Activated T-helper 1 cell treated with Interleukin-2 at 50 U/mL for 16 hours (primary cell): ENCODE results near the gene DUOX1.

Experiments
- DNase-seq: peaks from one replicate; pipeline ENCODE4 v3.0.0-alpha.2; 2020; ENCODE audit warnings: low read depth

The DUOX1 gene

DNA sequence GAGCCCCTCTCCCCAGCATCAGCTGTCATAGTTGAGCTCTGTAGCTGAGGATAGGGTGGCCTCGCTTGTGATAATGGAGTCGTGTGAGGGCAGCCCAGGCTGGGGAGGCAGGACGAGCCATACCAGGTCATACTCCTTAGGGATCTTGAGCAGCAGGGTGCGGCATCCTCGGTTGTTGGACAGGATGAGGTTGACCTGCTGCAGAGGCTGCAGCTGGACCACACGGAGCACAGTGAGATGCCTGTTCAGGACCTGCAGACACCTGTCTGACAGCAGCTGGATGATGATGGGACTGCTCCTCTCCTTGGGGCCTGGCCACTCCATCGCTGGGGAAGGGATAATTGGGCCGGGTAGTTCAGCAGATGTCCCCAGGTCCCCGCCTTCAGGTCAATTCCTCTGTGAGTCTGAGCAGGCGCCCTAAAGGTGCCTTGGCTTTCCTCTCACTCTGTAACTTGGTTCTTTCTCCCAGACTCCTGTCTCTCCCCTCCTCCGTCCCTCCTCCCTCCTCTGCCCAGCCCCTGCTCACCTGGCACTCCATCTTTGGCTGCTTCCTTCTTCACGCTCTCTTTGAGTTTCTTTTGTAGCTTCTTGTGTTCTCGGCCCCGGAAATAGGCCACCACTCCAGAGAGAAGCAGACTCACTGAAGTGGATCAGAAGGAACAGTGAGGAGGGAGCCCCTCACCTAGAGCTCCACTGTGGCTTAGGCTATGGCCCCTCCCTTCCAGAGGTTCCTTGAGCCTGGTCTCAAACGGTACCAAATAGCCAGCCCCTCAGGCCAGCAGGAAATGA lies 23.6 kb upstream of the DUOX1 start:
- no peak for DNase-seq

DNA sequence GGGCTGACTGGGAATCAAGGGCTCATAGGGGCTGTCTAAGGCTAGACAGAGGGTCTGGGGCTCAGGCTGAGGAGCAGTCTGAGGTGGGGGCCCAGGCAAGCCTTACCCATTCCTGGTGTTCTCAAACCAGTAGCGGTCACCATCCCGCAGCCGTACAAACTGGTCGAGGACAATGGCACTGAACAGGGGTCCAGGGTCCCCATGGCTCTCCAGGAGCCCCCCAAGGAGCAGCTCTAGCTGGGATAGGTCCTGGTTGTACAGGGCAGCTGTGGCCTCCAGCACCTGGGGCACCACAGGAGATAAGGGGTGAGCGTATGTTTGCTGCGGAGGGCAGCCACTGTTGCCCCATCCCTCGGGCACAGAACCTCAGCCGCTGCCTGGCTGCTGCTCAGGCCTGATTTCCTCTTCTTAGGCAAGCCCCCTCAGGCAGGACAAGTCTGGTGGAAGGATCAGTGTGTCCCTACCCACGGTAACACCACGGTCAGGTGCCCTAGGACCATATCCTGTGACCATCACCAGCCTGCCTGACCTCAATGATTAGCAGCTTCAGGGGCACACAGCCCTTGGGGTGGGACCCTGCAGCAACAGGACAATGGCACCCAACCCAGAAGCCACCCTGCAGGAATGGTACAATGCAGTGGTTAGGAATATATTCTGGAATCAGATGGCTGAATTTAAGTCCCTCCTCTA lies 21.7 kb upstream of the DUOX1 start:
- no peak for DNase-seq

DNA sequence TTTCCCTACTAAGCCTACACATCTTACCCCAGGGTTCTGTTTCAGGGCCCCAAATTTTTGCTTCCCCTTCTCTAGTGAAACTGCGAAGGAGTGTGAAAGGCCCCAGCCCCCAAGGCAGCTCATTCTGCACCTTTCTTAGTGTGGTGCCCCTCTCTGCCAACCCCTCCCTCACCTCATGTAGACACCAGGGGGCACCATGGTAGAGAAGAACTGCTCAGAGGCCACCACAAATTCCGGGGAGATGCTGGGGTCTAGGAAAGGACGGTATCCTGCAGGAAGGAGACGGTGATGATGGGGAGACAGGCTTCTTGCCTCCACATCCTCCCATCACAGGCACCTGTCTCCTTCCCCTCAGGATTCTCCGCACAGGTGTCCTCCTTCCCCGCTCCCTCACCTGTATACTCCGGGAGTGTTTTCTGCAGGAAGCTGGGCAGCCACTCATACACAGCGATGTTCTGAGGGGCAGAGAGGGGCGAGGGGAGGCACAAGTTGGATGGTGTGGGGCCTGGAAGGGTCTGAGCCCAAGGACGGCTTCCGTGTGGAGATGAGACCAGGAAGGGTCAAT lies 19.5 kb upstream of the DUOX1 start:
- DNase-seq: no peak

DNA sequence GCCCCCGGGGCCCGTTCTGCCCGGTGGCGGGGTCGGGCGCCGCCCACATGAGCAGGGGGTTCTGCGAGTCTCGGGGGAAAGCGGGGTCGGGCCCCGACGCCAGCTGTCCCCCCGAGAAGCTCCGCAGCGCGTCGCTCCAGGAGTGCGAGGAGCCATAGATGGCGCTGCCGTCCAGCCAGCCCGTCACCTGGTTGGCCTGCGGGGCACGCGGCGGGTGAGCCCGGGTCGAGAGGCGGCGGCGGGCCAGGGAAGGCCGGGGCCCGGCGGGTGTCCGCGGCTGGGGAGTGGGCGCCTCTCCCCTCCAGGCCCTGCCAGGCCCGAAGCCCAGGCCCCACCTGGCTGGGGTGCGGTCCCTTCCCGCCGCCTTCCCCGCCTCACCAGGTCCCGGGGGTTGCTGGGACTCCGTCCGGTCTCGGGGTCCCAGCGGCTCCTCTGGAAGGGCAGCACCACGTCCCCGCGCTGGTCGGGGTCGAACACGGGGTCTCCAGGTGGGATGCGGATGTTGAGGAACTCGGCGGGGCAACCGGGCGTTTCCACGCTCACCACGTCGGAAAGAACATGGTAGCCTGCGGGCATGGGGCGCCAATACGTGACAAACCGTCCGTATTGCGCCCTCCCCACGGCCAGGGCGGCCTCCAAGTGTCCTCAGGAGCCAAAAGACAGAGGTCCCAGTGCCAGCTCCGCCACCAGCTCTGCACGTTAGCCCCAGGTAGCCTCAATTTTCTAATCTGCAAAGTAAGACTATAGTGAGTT lies 18.2 kb upstream of the DUOX1 start:
- no peak for DNase-seq

DNA sequence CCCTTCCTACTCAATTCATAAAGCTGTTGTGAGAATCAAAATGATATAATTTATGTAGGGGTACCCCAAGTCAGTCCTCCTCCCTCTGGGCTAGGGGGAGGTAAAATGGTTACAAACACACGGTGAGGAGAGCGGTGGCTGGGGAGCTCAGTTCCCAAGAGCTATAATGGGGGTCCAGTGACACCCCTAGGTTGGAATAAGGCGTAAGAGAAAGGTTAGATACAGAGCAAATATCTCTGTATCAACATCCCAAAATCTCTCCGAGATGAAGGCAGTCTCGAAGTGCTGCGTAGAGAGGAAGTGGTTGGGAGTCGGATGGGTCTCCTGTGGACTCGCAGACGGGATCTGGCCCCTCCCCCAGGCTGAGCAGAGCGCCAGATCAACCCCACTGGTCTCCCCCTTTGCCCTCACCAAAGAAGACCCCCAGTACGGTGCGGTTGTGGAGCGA lies 17.6 kb upstream of the DUOX1 start:
- no peak for DNase-seq

DNA sequence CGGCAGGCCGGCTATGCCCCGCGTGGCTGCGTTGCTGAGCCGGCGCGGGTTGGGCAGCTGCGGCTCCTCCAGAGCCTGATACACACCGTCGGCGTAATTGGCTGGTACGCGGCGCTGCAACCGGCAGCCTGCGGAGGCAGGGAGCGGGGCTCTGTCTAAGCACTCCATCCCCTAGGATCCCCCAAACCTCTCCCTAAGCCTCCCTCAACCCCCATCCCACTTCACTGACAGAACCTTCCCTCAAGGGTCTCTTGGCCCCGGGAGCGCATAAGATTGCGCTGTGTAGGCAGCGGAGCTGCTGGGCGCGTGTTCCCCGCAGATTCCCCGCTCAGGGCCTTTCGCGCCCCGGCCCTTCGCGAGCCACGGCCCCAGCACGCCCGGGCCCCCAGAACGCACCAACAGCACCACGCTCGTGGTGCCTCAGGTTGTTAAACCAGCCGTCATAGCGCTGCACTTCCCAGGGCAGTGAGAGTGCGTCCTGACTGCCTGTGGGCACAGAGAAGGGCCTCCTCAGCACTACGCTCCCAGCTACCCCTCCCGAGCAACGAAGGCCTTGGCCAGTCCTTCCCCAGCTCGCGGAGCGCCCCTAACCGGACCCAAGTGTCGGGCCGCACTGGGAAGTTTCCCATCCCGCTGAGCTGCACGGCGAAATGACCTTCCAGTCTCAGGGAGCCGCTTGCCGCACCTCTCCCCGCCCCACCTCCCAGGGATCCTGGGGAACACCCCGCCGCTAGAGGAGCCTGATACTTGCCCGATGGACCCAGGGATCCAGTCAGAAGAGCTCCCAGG lies 17.0 kb upstream of the DUOX1 start:
- no peak for DNase-seq

DNA sequence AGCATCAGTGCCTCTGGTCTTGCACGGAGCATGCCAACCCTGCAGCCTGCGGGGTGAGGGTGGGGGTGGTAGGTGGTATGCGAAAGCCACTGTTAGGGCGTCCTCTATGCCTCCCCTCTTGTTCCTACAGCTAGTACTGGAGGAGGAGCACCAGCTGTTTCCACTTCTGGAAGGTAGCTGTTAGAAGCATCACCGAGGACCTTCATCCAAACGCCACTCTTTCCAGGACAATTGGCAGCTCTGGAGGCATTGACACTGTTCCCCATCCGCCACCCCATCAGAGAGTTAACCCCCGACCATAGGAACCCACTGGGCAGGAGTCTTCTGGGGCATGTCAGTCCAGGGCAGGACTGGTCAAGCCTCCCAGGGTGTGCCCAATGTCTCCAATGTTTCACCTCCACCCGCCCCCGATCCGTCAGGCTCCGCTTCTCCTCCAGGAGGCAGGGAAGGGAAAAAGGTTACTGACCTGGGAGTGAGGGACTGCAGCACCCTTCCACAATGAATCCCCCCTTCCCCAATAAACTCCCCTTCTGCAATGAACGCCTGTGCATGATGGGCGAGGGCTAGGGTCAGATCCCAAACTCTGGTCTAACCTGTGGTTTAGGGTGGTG lies 16.3 kb upstream of the DUOX1 start:
- DNase-seq: no peak

DNA sequence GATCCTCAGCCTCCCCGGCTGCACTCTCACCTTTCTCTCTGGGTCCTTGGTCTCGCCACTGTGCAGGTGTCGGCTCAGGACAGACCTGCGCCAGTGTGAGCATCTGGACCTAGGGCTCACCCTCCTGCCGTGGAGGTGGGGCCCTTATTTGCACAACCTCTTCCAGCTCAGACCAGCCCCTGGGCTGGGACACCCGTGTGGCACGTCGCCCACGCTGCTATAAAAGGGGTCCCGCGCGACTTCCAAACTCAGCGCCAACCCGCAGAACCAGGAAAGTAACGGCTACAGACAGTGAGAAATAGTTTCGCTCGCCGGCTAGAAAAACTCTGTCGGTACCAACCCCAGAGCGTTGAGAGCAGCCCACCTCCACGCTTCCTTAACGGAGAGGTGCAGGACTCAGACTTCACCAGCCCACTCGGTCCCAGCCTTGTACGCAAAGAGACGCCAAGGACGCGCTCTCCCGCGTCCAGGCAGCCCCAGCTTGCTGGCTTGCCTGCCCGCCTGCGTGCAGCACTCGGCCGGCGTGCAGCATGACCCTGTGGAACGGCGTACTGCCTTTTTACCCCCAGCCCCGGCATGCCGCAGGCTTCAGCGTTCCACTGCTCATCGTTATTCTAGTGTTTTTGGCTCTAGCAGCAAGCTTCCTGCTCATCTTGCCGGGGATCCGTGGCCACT lies 15.6 kb upstream of the DUOX1 start, which contains the start of the genes DUOX2 and DUOXA2:
DUOX2 (minus strand) TSS at position 97 of the 675 bp plus-strand sequence. CDS start 761 bp downstream, outside the sequence.
DUOXA2 (plus strand) TSS at position 251 of the 675 bp plus-strand sequence; CDS start at position 531, 280 bp downstream.
- no peak for DNase-seq

DNA sequence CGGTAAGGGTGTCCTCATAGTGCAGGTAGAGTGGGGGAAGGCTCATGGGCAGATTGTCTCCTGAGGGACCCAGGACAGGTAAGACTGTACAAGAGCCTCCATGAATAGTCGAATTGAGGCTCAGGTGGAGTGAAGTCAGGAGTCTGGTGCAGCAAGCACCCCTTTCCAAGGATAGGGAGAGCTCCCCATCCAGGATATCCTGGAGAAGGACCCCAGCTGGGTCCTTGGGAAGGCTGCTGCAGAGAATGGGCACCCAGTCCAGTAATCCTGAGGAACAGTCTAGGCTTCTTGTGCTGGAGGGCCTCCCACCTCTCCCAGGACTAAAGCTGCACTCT lies 15.1 kb upstream of the DUOX1 start:
- no peak for DNase-seq

DNA sequence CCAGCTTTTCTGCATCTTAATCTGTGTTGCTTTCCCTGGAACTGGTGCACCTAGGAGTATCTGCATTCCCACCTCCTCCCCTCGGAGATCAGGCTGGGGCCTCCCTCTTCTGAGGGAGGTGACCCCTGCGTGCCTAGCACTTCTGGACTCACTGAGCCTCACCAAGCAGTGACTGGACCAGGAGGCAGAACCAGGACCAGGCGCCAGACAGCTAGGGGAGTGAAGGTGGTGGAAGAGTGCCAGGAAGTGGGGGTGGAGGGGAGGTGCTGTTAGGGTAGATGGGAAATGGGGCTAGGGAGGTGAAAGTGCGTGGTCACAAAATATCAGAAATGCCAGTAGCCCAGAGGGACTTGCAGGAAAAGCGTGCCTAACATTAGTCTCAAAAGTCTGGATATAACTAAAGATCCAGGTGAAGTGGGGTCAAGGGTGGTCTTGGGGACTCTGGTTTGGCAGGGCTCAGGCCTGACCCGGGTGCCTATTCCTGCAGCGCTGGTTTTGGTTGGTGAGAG lies 14.4 kb upstream of the DUOX1 start:
- DNase-seq: no peak

DNA sequence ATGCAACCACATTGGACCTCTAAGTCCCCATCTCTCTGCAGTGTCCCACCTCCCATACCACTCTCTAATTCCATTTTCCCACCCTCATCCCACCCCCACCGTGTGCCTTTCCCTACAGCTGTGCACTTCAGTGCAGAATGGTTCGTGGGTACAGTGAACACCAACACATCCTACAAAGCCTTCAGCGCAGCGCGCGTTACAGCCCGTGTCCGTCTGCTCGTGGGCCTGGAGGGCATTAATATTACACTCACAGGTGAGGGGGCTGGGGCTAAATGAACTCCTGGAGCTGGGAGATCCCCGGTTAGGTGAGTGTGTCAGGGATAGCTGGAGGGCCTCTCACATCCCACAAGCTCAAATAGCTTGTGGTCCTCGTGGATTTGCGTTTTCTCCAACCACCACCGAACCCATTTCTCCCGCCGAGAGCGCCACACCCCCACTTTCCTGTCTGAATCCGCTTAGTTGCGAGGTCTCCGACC lies 13.8 kb upstream of the DUOX1 start:
- no peak for DNase-seq

DNA sequence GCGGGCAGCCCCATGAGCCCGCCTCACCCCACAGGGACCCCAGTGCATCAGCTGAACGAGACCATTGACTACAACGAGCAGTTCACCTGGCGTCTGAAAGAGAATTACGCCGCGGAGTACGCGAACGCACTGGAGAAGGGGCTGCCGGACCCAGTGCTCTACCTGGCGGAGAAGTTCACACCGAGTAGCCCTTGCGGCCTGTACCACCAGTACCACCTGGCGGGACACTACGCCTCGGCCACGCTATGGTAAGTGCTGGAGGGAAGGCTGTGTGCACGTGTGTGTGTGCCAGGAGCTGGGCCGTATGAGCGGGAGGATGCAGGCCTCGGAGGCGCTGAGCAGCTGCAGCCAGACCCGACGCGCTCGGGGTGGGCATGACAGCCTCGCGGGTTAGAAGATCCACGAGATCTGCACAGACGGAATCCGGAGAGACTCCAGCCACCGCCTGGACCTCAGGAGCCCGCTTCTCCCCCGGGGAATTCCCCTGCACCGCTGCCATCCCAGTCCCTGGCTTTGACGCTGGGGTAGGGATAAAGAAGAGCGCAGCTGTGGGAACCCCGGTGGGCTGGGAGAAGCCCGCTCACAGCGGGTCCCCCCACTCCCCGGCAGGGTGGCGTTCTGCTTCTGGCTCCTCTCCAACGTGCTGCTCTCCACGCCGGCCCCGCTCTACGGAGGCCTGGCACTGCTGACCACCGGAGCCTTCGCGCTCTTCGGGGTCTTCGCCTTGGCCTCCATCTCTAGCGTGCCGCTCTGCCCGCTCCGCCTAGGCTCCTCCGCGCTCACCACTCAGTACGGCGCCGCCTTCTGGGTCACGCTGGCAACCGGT lies 13.1 kb upstream of the DUOX1 start:
- no peak for DNase-seq

DNA sequence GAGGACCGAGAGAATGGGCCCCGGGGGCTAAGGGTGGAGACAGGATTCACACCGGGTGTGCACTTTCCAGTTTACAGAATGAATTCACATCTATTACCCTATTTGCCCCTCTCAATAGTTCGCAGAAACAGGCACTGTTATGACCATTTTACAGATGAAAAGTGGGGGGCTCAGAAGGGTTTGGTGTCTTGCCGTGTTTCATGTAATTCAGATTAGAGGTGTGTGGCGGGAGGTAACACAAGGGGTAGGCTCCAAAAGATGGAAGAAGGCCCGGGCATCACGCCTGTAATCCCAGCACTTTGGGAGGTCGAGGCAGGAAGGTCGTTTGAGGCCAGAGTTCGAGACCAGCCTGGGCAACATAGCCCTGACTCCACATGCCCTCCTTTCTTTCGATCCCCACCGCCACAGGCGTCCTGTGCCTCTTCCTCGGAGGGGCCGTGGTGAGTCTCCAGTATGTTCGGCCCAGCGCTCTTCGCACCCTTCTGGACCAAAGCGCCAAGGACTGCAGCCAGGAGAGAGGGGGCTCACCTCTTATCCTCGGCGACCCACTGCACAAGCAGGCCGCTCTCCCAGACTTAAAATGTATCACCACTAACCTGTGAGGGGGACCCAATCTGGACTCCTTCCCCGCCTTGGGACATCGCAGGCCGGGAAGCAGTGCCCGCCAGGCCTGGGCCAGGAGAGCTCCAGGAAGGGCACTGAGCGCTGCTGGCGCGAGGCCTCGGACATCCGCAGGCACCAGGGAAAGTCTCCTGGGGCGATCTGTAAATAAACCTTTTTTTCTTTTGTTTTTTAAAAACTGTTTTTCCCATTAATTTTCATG lies 12.3 kb upstream of the DUOX1 start:
- no peak for DNase-seq

DNA sequence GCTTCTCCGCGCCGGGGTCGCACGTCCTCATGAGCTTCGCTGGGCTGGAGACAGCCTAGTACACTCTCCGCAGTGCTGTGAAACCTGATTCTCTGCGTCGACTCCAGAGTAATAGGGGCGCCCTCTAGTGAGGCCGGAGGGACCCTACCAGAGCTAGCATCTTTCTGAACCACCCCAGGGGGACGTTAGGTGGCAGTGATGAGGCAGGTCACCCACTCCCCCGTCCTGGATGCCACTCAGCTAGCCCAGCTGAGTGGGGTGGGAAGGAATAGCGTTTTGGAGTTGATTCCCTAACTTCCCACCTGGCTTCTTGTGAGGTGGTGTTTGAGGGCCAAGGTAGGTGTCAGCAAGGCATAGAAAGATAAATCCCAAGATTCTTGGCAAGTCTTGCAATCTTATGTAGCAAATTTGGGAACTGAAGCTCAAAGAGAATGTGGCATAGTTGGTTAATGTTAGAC lies 11.6 kb upstream of the DUOX1 start:
- peak; percentile 67 for DNase-seq

DNA sequence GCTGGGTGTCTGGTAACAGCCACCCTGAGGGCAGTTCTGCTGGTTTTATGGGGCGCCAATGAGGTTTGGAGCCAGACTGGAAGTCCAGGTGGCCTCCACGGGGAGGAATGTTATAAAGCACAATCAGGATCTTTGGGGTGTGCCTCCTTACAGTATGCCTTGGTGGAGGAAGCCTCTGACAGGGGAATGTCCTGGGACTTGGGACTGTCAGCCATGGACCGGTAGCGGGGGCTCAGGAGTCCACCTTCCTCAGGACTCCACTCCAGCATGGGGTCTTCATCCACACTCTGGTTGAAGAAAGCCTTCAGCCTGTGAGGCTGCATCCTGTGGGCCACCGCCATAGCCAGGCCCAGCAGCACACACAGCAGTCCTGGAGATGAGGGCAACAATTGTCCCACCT lies 10.8 kb upstream of the DUOX1 start:
- no peak for DNase-seq

DNA sequence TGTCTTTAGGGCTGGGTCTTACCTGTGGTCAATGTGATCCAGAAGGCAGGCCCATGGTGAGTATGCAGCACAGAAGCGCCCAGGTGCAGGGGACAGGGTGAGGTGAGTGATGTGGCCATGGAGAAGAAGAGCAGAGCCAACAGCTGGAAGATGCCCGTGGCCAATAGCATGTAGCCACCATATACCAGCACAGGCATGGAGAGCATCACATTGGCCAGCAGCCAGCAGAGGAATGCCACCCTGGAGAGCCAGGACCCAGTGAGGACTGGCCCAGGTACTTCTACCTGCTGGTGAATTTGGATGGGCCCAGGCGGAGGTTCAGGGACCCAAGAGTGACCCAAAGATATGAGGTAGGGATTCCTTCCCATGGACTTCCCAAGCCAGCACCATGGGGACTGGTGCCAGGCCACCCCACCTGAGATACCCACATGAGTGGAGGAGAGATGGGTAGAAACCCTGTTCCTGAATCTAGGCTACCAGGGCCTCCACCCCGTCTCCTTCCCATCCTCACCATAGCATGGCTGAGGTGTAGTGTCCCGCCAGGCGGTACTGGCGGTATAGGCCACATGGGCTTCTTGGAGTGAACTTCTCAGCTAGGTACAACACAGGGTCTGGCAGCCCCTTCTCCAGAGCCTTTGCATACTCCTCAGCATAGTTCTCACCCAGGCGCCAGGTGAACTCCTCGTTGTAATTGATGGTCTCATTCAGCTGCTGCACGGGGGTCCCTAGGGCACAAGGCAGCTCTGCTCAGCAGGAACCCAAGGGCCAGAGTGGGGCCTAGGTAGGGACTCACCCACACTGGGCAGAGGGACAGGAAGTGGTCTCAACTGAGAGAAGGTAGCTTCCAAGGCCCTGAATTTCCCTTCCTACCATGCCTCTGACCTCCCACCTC lies 9.5 kb upstream of the DUOX1 start:
- DNase-seq: no peak

DNA sequence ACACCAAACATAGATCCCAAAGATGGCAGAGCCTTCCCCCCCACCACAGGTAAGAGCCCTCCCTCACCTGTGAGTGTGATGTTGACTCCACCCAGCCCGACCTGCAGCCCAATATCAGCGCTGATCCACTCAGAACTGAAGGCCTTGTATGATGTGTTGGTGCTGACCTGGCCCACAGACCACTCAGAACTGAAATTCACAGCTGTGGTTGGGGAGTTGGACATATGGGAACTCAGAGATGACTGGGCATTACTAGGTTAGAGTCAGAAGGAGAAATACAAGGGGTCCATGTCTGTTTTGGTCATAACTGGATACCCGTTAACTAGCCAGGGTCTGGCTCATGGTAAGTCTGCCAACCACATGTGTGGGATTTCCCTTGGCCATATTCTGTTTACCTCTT lies 8.8 kb upstream of the DUOX1 start:
- no peak for DNase-seq
